ENCODE data around the gene TNFRSF1B. TPM values are rescaled to one million over a fixed set of nuclear protein-coding genes. Genes with fewer than 3 reads are reported as not detected.

The TNFRSF1B gene
- total and polyA plus RNA-seq, 9 of the 15 experiments (the other 6 are each of a cell fraction or from before 2014, with no cell fraction given) = 8.8 to 91.3 (median 36.0) TPM

DNA sequence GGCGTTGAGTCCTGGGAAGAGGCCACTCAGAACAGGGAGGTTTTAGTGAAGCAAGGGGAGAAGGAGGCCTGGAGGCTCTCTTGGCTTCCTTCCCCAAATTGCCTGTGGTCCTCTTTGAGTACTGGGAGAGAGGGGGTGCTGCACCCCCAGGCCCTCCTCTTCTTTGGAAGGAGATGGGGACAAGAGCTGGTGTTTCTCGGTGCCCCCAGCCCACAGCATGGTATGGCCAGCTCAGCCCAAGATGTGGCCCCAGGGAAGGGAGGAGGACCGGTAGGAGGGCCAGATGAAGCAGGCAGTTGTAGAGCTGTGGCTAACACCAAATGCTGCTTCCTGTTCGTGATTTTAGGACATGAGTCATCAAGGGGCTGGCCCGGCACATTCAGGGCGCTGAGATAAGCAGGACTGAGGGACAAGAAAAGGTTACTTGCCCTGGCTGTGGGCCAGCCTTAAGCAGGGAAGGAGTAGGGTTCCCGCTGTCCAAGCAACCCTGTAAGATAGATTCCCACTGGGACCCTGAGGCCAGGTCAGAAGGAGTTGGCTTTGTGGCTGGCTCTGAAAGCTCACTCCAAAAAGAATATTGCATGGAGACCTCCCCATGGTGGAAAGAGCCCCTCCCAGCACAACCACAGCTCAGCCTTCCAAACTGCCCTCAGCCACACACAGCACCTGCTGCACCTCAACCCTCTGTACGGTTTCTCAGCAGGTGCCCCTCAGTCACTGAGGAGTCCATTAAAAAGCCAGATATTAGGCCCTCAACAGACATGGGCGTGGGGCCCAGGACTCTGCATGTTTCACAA, 4.9 kb upstream of the TNFRSF1B start (continued):
- TF ChIP-seq ZNF639 (CRISPR knock-in tag; conservative IDR thresholded peaks at IDR 0.05 in 1 of 2, IDR thresholded peaks at IDR 0.05 in 1 of 2) (peak in 1 of 2 experiments; percentile 74; a peak in 2 of 4 replicates), ZNF239 (CRISPR knock-in tag; IDR thresholded peaks at IDR 0.05) (peak; percentile 80), FOXP4 (CRISPR knock-in tag; IDR thresholded peaks at IDR 0.05; ENCODE audit: borderline replicate concordance) (peak; percentile 21; the same call in 1 of the 2 replicates), CHD2 (IDR thresholded peaks at IDR 0.05; ENCODE audit: low read depth, low read length) (peak; percentile 33; the same call in 1 of the 2 replicates), ETS1 (conservative IDR thresholded peaks at IDR 0.05; ENCODE audit: control insufficient read depth, low read depth, low read length) (0 out of 2 replicates have a peak, but pooled peaks have one; percentile 76), CBFB (CRISPR knock-in tag; IDR thresholded peaks at IDR 0.05) (peak; percentile 15; the same call in 1 of the 2 replicates), NONO (IDR thresholded peaks at IDR 0.05; ENCODE audit: low read depth in 2 of 2, low read length in 1 of 2) (peak in 1 of 2 experiments; percentile 77; a peak in 1 of 4 replicates), STAT6 (CRISPR knock-in tag; IDR thresholded peaks at IDR 0.05) (0 out of 2 replicates have a peak, but pooled peaks have one; percentile 41), FOXK1 (CRISPR knock-in tag; IDR thresholded peaks at IDR 0.05; ENCODE audit: borderline replicate concordance) (peak; percentile 35; the same call in 1 of the 2 replicates), TBL1XR1 (IDR thresholded peaks at IDR 0.05; ENCODE audit: low read length in 2 of 2) (peak; percentile 69 to 92; a peak in 3 of 4 replicates), RAD51 (IDR thresholded peaks at IDR 0.05; ENCODE audit: borderline replicate concordance, low read depth) (no peak; the same call in 1 of the 2 replicates), ZNF263 (CRISPR knock-in tag; IDR thresholded peaks at IDR 0.05; ENCODE audit: borderline replicate concordance) (0 out of 2 replicates have a peak, but pooled peaks have one; percentile 66), EHMT2 (IDR thresholded peaks at IDR 0.05) (peak; percentile 78; the same call in 1 of the 2 replicates), TCF3 (CRISPR knock-in tag; IDR thresholded peaks at IDR 0.05) (peak; percentile 93), FOXJ2 (tag; IDR thresholded peaks at IDR 0.05) (no peak; the same call in 1 of the 2 replicates)
